Prostate gland (tissue), 2 donors: ENCODE measurements around the gene GPATCH11. TPM values are rescaled to one million over a fixed set of nuclear protein-coding genes. Genes with fewer than 3 reads are reported as not detected.

Experiments used
- DNase-seq: peaks from one replicate; pipeline ENCODE4 v3.0.0-alpha.2; 2019; ENCODE audit warnings: low spot score
- H3K27ac ChIP-seq, 2 donors: fragments of 200-600 bp; sonication (generic); 2 replicates each; pipeline ENCODE4 v1.5.1; 2017 to 2019
- H3K27me3 ChIP-seq: fragments of 200-600 bp; sonication (generic); replicated peaks from 2 replicates; pipeline ENCODE4 v1.5.1; 2019; ENCODE audit not compliant: insufficient read depth
- H3K36me3 ChIP-seq, 2 donors: fragments of 200-600 bp; sonication (generic); 1 replicate in 1 of 2; 2 replicates in 1 of 2; pipeline versions ENCODE4 v1.5.1 to v1.8.1; 2017 to 2019
- H3K4me1 ChIP-seq: fragments of 200-600 bp; sonication (generic); replicated peaks from 2 replicates; pipeline ENCODE4 v1.5.1; 2019
- H3K4me3 ChIP-seq, 2 donors: fragments of 200-600 bp; sonication (generic); 2 replicates each; pipeline ENCODE4 v1.5.1; 2017 to 2019
- H3K9me3 ChIP-seq: fragments of 200-600 bp; sonication (generic); 2 replicates; pipeline ENCODE4 v1.5.1; 2017
- CTCF ChIP-seq, 4 experiments: fragments of 200-600 bp in 2 of 4; fragments of 450-650 bp in 2 of 4; sonication (generic) in 2 of 4; IDR thresholded peaks; 1 replicate in 3 of 4; 2 replicates in 1 of 4; pipeline ENCODE4 v1.5.1; 2016 to 2019; ENCODE audit warnings: antibody characterized with exemption in 4 of 4, mild to moderate bottlenecking in 2 of 4, moderate library complexity in 2 of 4
- POLR2A ChIP-seq: fragments of 450-650 bp; IDR thresholded peaks from one replicate; pipeline ENCODE4 v1.6.1; 2016; ENCODE audit warnings: antibody characterized with exemption, mild to moderate bottlenecking
- POLR2AphosphoS5 ChIP-seq: sonication (generic); formaldehyde crosslinking; IDR thresholded peaks from one replicate; pipeline ENCODE4 v1.6.1; 2017; ENCODE audit warnings: antibody characterized with exemption
- WGBS: methylation state at CpG from one replicate; pipeline ENCODE4 v1.1.5; 2018; 5-methylcytosine and 5-hydroxymethylcytosine counted together
- intact Hi-C: fragments of 100-400 bp; cut with DNase I; formaldehyde crosslinking; loops from one replicate; pipeline ENCODE4 v1.14.2; 2022
- total RNA-seq, 2 donors: library from RNA; depleted of rRNA; stranded (reverse); fragments of >200 nt; gene quantifications; one replicate each; pipeline ENCODE4 v1.1.0, GENCODE V29; 2016

The GPATCH11 gene
- total RNA-seq, 2 donors from 2014 or later: 4.7 to 12.6 TPM

GRCh38 chr2:37070931-37071330, 13.4 kb upstream of the GPATCH11 start:
- H3K4me1 ChIP-seq: no peaks in the 10 kb centered on the region
- no peak overlapping the region for H3K4me3 ChIP-seq
- no peaks in the 10 kb centered on the region for H3K36me3 ChIP-seq
- no peak overlapping the region for H3K27ac ChIP-seq
- DNase-seq: no peak
- no peaks in the 10 kb centered on the region for H3K9me3 ChIP-seq
- TF ChIP-seq CTCF (IDR thresholded peaks at IDR 0.05) (no peak), POLR2A (no peak), POLR2AphosphoS5 (no peak)
- intact Hi-C loops: no loop called here
- H3K27me3 ChIP-seq: no peaks in the 10 kb centered on the region
- WGBS: 98% methylated on average over 2 of the region's 2 CpGs

- TF ChIP-seq CTCF (IDR thresholded peaks at IDR 0.05): no peak
- no peak for TF ChIP-seq POLR2AphosphoS5
- TF ChIP-seq POLR2A: no peak
- Histone ChIP-seq H3K27ac (no peak overlapping the region), H3K9me3 (no peaks in the 10 kb centered on the region), H3K4me1 (no peaks in the 10 kb centered on the region), H3K4me3 (no peak overlapping the region), H3K36me3 (no peaks in the 10 kb centered on the region), H3K27me3 (no peaks in the 10 kb centered on the region)
- WGBS: 74% methylated on average over 2 of the region's 2 CpGs
- intact Hi-C loops: no loop called here
- no peak for DNase-seq
Observed at GRCh38 chr2:37080266-37080665, 4.1 kb upstream of the GPATCH11 start.

GRCh38 chr2:37080689-37081088, 3.6 kb upstream of the GPATCH11 start:
- 38% methylated on average over 3 of the region's 3 CpGs for WGBS
- Histone ChIP-seq H3K4me1 (no peaks in the 10 kb centered on the region), H3K27me3 (no peaks in the 10 kb centered on the region), H3K4me3 (no peak overlapping the region), H3K36me3 (no peaks in the 10 kb centered on the region), H3K27ac (no peak overlapping the region), H3K9me3 (no peaks in the 10 kb centered on the region)
- no peak for DNase-seq
- no peak for TF ChIP-seq POLR2AphosphoS5
- TF ChIP-seq CTCF (IDR thresholded peaks at IDR 0.05): no peak
- TF ChIP-seq POLR2A: no peak
- intact Hi-C loops: no loop called here

- no peak for DNase-seq
Observed at GRCh38 chr2:37084797-37085196, 479 bp downstream of the GPATCH11 start.

More at GRCh38 chr2:37084797-37085196, 479 bp downstream of the GPATCH11 start:
- H3K4me3 ChIP-seq: peak overlapping the region; percentile 73 to 82
- no peaks in the 10 kb centered on the region for H3K36me3 ChIP-seq
- intact Hi-C loops: no loop called here
- no peaks in the 10 kb centered on the region for H3K4me1 ChIP-seq
- H3K27ac ChIP-seq: peak overlapping the region; percentile 48 to 81
- WGBS: 2% methylated on average over 10 of the region's 10 CpGs
- TF ChIP-seq POLR2A (no peak), CTCF (IDR thresholded peaks at IDR 0.05) (no peak), POLR2AphosphoS5 (no peak)
- H3K9me3 ChIP-seq: no peaks in the 10 kb centered on the region
- H3K27me3 ChIP-seq: no peaks in the 10 kb centered on the region
